AG04450 (cell line): ENCODE results near the gene TEP1. TPM values are rescaled to one million over a fixed set of nuclear protein-coding genes. Genes with fewer than 3 reads are reported as not detected.

Experiments
- CTCF ChIA-PET: fragments of 300-600, 350-600 bp; formaldehyde crosslinking; extraction: SDS; loops from one replicate; lab custom pipeline; 2022; ENCODE audit warnings: antibody characterized with exemption, inconsistent platforms; lab: Charles Lee
- POLR2A ChIA-PET: fragments of 350-600 bp; formaldehyde crosslinking; extraction: SDS; loops from one replicate; lab custom pipeline; 2021; ENCODE audit warnings: antibody characterized with exemption, inconsistent platforms; lab: Yijun Ruan, JAX
- DNase-seq: peaks from one replicate; pipeline ENCODE4 v3.0.0-alpha.2; 2011; ENCODE audit warnings: low read depth, low spot score
- H3K27ac ChIP-seq: one replicate; pipeline ENCODE4 v1.5.1; 2012; ENCODE audit warnings: low read depth, low read length, control low read depth
- H3K27me3 ChIP-seq: one replicate; pipeline ENCODE4 v1.6.0; 2012; ENCODE audit warnings: low read length; ENCODE audit not compliant: control insufficient read depth, insufficient read depth
- H3K4me3 ChIP-seq: 2 replicates; pipeline ENCODE4 v1.5.1; 2011; ENCODE audit warnings: mild to moderate bottlenecking, low read depth, low read length, control low read depth
- H3K9me3 ChIP-seq: 2 replicates; pipeline ENCODE4 v1.5.1; 2012; ENCODE audit warnings: low read length; ENCODE audit not compliant: control insufficient read depth, insufficient read depth
- CTCF ChIP-seq: IDR thresholded peaks from 2 replicates; pipeline ENCODE4 v1.5.1; 2011; ENCODE audit warnings: low read depth, low read length, control low read depth, inconsistent platforms
- polyA plus RNA-seq: library from polyadenylated mRNA; depleted of rRNA; stranded (reverse); fragments of >200 nt; gene quantifications from 2 replicates; pipeline ENCODE4 v1.2.3, GENCODE V29; 2011; rRNA removed
- small RNA-seq: library from RNA; depleted of rRNA; stranded (forward); fragments of <200 nt; gene quantifications from one replicate; pipeline ENCODE3, GENCODE V24; 2012; ENCODE audit warnings: low read depth; ENCODE audit not compliant: insufficient read length

TEP1 gene
- polyA plus RNA-seq, 1 experiment: 18.8 TPM

DNA sequence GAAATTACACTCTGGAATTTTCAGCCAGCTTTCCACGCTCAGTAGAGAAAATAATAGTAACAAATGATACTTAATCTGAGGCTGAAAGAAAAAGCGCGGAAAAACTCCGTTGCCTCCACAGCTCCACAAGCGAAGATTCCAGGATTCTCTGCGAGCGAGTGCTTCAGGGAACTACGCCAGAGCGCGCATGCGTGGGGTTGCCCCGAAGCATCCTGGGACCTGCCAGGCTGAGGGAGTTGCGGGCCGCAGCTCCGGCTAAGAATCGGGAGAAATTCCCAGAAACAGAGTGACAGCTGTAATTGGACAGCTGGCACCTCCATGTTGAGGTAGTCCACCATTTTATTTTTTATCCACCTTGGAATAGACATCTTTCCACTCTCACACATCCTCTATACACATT lies 95.6 kb downstream of the TEP1 start:
- Histone ChIP-seq H3K4me3 (no peak overlapping the region), H3K27me3 (no peaks in the 10 kb centered on the region), H3K9me3 (no peaks in the 10 kb centered on the region), H3K27ac (no peak overlapping the region)
- DNase-seq: no peak
- TF ChIP-seq CTCF: no peak
- ChIA-PET POLR2A (interaction anchor here (0.7 to 0.9 kb wide), 2 partner anchors 25 to 914 kb away, joined by 5 to 19 read pairs; no protein-coding TSS in a partner anchor), CTCF (interaction anchor here (1.3 to 3.4 kb wide), 2 partner anchors 10 to 12 kb away, joined by 5 to 32 read pairs; no protein-coding TSS in a partner anchor)

Small RNA genes lying within 50 kb of the gene (small RNA-seq; reads per million reads assigned to genes)
- gene RNA5SP382 (4.3 reads per million, percentile 43 among the genes with 10 or more reads in this experiment), gene SNORA79B (not detected), gene SNORD126 (39.3 reads per million, percentile 84 among the genes with 10 or more reads in this experiment)

Other genes with a start within 250 kb of the TEP1 start
- gene OR11G2, start 222.6 kb downstream of the TEP1 start, polyA plus RNA-seq: not detected in 2 replicates
- not detected in 2 replicates for gene OR11H6, start 189.8 kb downstream of the TEP1 start, polyA plus RNA-seq
- not detected in 2 replicates for gene OR11H7, start 184.5 kb downstream of the TEP1 start, polyA plus RNA-seq
- gene OR11H4, start 174.2 kb downstream of the TEP1 start, polyA plus RNA-seq: not detected in 2 replicates
- 20.0 and 23.5 TPM in 2 replicates for gene TTC5, start 107.5 kb downstream of the TEP1 start, polyA plus RNA-seq
- gene CCNB1IP1, start 80.2 kb downstream of the TEP1 start, polyA plus RNA-seq: 54.2 and 69.2 TPM in 2 replicates
- gene PARP2, start 69.9 kb downstream of the TEP1 start, polyA plus RNA-seq: 11.8 and 12.3 TPM in 2 replicates
- 0.06 and 0.09 TPM in 2 replicates for gene KLHL33, start 22.7 kb upstream of the TEP1 start, polyA plus RNA-seq
- gene OSGEP, start 41.3 kb upstream of the TEP1 start, polyA plus RNA-seq: 23.6 and 29.2 TPM in 2 replicates
- 240 and 274 TPM in 2 replicates for gene APEX1, start 41.7 kb upstream of the TEP1 start, polyA plus RNA-seq
- 24.5 and 29.9 TPM in 2 replicates for gene PIP4P1, start 47.9 kb upstream of the TEP1 start, polyA plus RNA-seq
- gene PNP, start 55.9 kb upstream of the TEP1 start, polyA plus RNA-seq: 23.1 and 25.3 TPM in 2 replicates
- gene RNASE10, start 92.0 kb upstream of the TEP1 start, polyA plus RNA-seq: not detected in 2 replicates
- not detected in 2 replicates for gene RNASE9, start 147.5 kb upstream of the TEP1 start, polyA plus RNA-seq
- gene RNASE11, start 174.5 kb upstream of the TEP1 start, polyA plus RNA-seq: not detected in 2 replicates
- gene RNASE12, start 177.9 kb upstream of the TEP1 start, polyA plus RNA-seq: not detected in 2 replicates
- gene OR6S1, start 228.2 kb upstream of the TEP1 start, polyA plus RNA-seq: not detected in 2 replicates